GM10248 (cell line): ENCODE measurements around the gene CALD1.
A peak's percentile ranks its signal among the peaks of the same experiment; 100 is the strongest.

Source experiments
- CTCF ChIA-PET: fragments of 300-600 bp; sonication (Branson Sonifier 250); formaldehyde crosslinking; extraction: SDS; loops from one replicate; lab custom pipeline; 2021; ENCODE audit warnings: antibody characterized with exemption; lab: Yijun Ruan, JAX
- POLR2A ChIA-PET: fragments of 350-650 bp; sonication (Branson Sonifier 250); formaldehyde crosslinking; extraction: SDS; loops from one replicate; lab custom pipeline; 2020; ENCODE audit warnings: antibody characterized with exemption; lab: Yijun Ruan, JAX
- DNase-seq: peaks from one replicate; pipeline ENCODE4 v3.0.0; 2012; ENCODE audit errors: extremely low spot score
- TF ChIP-seq, protein P1 (sequence below): IDR thresholded peaks from 2 replicates; pipeline ENCODE4 v1.5.1; 2012; ENCODE audit warnings: mild to moderate bottlenecking, low read depth; ENCODE audit errors: extremely low read depth, missing control alignments, control extremely low read depth

Gene CALD1

DNA sequence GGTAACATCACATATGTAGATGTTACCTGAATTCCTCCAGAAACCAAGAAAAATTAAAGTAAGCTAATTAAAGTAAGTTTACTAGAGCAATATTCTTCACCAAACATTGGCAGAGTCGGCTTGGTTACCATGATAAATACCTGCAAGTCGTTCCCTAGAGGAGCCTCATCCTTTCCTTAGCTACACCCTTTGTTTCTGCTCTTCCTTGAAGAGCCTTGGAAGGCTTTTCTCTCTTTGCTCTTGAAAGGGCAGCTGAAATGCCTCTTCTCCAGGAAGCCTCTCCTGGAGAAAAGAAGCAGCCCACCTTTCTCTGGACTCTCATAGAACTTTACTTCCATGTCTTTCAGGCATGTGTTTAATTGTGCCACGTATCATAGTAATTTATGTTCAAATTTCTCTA is 34.9 kb upstream of the CALD1 start:
- TF ChIP-seq, protein P1, sequence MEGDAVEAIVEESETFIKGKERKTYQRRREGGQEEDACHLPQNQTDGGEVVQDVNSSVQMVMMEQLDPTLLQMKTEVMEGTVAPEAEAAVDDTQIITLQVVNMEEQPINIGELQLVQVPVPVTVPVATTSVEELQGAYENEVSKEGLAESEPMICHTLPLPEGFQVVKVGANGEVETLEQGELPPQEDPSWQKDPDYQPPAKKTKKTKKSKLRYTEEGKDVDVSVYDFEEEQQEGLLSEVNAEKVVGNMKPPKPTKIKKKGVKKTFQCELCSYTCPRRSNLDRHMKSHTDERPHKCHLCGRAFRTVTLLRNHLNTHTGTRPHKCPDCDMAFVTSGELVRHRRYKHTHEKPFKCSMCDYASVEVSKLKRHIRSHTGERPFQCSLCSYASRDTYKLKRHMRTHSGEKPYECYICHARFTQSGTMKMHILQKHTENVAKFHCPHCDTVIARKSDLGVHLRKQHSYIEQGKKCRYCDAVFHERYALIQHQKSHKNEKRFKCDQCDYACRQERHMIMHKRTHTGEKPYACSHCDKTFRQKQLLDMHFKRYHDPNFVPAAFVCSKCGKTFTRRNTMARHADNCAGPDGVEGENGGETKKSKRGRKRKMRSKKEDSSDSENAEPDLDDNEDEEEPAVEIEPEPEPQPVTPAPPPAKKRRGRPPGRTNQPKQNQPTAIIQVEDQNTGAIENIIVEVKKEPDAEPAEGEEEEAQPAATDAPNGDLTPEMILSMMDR, result no peak
- DNase-seq, result no peak
- ChIA-PET POLR2A (no interaction called here), CTCF (interaction anchor here (1.0 to 4.2 kb wide), 4 partner anchors 12 to 111 kb away, joined by 3 to 18 read pairs (median 3); no protein-coding TSS in a partner anchor)

DNA sequence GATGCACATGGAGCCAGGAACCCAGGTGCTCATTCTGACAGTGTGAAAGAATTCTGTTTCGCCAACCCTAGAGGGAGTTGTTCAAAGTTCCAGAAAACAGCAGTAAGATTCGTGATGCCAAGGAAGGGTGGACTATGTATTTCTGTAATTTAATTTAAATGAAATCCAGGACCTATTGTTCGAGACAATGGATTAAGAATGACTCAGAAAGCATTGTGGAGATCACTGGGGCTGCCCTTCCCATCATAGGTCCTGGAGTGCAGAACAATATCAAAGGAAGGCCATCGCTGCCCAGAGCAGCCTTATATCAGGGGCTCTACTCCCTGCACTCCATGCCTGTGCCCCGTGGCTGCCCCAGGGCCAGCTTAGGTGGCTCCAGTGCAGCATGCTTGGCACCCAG is 32.1 kb upstream of the CALD1 start:
- ChIA-PET CTCF (no interaction called here), POLR2A (no interaction called here)
- no peak for DNase-seq
- TF ChIP-seq, protein P1, result no peak

DNA sequence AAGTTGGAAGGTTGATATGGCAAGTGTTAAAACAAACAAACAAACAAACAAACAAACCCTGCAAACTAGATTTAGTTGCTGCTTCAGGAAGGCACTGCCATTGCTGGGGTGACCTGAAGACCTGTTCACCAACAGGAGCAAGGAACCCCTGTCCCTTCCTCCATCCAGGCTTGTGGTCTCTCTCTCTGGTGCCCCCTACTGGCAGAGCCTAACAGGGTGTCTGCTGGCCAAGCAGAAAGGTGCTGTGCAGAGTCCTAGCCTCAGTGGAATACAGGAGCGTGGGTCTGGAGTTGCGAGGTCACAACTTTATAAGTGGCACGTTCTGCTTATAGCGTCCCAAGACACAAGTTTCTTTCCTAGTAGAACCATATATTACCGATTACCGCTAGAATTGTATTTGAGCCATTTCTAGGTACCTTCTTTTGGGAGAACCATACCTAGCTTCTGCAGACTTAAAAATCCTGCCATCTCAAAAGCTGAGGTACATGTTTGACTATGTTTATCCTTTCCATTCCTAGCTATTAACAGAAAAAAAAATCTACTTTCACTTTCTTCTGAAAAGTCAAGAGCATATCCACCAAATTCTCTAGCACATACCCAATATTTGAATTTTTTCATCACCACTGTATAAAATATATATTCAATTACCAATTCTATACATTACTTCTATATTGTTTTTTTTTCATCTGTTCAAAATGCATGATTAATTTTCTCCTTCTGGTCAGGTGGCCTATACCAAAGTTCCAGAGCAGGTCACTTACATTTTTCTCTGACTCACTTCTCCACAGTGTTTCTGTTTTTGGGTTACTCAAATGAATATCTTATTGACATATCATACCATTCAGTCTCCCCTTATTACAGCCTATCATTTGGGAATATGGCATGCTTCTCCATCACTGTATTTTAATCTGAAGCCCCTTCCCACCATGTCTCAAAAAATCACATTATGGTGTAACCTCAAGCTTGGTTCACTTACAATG is 29.1 kb upstream of the CALD1 start:
- ChIA-PET CTCF (interaction anchor here (0.6 to 4.7 kb wide), 24 partner anchors 9 to 486 kb away, joined by 3 to 39 read pairs (median 4); no protein-coding TSS in a partner anchor), POLR2A (no interaction called here)
- peak; percentile 68 for DNase-seq
- TF ChIP-seq, protein P1, result peak; percentile 73

DNA sequence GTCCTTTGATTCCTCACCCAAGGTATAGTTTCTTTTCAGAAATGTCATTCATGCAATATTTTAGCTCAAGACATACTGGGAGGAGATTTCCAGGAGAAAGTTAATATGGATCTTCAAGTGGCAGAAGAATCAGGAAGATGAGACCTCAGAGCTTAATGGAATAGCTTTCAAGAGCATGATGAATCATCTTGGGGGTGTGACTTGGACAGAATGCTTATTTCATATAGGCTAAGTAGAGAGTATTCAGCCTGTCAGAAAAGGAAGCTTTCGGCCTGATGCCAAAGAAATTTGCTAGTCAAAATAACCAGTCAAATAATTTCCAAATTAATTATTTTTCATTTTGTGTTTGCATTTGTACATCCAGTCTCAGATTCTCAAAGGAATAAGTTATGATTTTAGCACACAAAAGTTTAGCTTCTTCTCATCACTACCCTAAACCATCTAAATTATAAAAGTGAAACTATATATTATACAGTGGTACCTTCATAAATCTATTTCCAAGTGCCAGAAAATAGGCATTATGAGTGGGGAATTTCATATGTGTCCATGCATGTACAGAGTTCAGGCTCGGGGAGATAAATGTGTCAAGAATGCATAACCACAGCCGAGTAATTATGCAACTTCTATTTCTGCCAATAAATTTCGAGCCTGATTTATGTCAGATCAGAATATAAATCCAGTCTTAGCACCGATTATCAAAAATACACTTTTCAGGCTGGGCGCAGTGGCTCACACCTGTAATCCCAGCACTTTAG is 27.3 kb upstream of the CALD1 start:
- POLR2A ChIA-PET, result no interaction called here
- CTCF ChIA-PET, result interaction anchor here (0.9 to 4.7 kb wide), 10 partner anchors 16 to 119 kb away, joined by 3 to 39 read pairs (median 4); no protein-coding TSS in a partner anchor
- DNase-seq, result no peak

DNA sequence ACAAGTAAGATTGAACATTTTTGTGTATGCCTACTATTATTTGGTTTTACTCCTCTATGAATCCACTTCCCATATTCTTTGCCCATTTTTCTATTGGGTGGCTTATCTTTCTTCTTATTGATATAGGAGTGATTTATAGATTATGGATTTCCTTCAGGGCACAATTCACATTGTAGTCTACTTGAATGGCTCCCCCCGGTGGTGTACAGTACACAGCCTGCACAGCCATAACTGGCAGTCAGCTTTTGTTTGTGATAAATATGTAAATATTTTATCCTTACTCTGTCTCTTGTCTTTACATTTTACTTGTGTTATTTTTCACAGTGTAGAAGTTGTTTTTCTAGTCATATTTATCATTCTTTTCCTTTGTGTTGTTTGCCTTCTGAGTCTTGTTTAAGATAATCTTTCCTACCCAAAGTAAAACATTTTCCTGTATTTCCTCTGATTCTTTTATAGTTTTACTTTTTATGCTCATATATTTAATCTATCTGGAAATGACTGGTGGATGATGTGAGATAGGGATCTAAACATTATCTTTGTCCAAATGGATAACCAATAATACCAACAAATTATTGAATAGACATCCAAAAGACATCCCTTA is 23.9 kb upstream of the CALD1 start:
- no peak for DNase-seq
- ChIA-PET POLR2A (no interaction called here), CTCF (interaction anchor here (1.5 kb wide), 3 partner anchors 11 to 123 kb away, joined by 3 to 5 read pairs (median 5); no protein-coding TSS in a partner anchor)
- TF ChIP-seq, protein P1, result peak; percentile 16

More for the DNA sequence above, 27.3 kb upstream of the CALD1 start:
- TF ChIP-seq, protein P1, result no peak

DNA sequence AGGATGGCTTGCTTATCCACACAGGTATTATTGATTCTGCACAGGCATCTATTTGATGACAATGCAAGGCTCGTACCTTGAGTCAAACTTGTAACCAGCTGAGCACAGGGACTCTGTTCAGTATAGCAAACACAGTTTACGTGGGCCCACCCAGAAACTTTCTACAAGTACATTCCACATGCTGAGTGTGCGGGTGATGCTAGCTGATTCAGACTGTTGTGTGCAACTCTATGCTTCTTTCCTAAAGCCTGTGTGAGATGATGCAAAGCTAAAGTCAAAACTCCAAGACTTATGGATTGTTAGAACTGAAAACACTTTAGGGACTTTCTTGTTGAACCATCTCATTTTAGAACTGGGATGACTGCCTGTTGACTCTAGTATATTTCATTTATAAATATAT is 21.5 kb upstream of the CALD1 start:
- CTCF ChIA-PET, result interaction anchor here (1.0 to 2.4 kb wide), 3 partner anchors 8 to 34 kb away, joined by 4 to 12 read pairs (median 11); no protein-coding TSS in a partner anchor
- POLR2A ChIA-PET, result no interaction called here
- TF ChIP-seq, protein P1, result no peak
- no peak for DNase-seq
